Adipose tissue (tissue), 3 donors: ENCODE measurements around the gene TAS2R1. TPM values are rescaled to one million over a fixed set of nuclear protein-coding genes. Genes with fewer than 3 reads are reported as not detected.

Source experiments
- H3K27ac ChIP-seq: one replicate; pipeline ENCODE4 v1.5.1; 2013; ENCODE audit warnings: low read depth, low read length
- WGBS, 3 donors: extraction: QIAGEN DNeasy Blood & Tissue Kit; methylation state at CpG; one replicate each; pipeline ENCODE4 v1.1.7; 2013; 5-methylcytosine and 5-hydroxymethylcytosine counted together
- polyA plus RNA-seq, 3 donors: library from polyadenylated mRNA; stranded (reverse); fragments of 200-250 nt; gene quantifications; one replicate each; pipeline ENCODE4 v1.2.3, GENCODE V29; 2013
- donor health status: healthy with polysubstance abuse.
- donor health status: Bipolar disorder and iron deficiency.
- donor health status: healthy.

Gene TAS2R1, protein sequence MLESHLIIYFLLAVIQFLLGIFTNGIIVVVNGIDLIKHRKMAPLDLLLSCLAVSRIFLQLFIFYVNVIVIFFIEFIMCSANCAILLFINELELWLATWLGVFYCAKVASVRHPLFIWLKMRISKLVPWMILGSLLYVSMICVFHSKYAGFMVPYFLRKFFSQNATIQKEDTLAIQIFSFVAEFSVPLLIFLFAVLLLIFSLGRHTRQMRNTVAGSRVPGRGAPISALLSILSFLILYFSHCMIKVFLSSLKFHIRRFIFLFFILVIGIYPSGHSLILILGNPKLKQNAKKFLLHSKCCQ
- not detected for polyA plus RNA-seq

- 84 to 94% (median 90%) methylated on average over 1 of the region's 1 CpG for WGBS, 3 donors
- no peak within 1 kb of the TSS for H3K27ac ChIP-seq
Observed at GRCh38 chr5:9630251-9630650, at the start of gene TAS2R1. TSS of gene TAS2R1 (minus strand) at chr5:9630351. CDS start at chr5:9630032, 319 bp downstream.

- no peak overlapping the region for H3K27ac ChIP-seq
- WGBS, 3 donors = 0% methylated on average over 1 of the region's 1 CpG
Observed at GRCh38 chr5:9670371-9670770, 40.2 kb upstream of the TAS2R1 start.

- 70 to 73% (median 73%) methylated on average over 2 of the region's 2 CpGs for WGBS, 3 donors
Observed at GRCh38 chr5:9667906-9668305, 37.8 kb upstream of the TAS2R1 start.

GRCh38 chr5:9663891-9664290 lies 33.7 kb upstream of the TAS2R1 start:
- whole genome bisulfite sequencing, 3 donors = 79 to 87% (median 83%) methylated on average over 6 of the region's 6 CpGs
- H3K27ac ChIP-seq = no peak overlapping the region

More at GRCh38 chr5:9667906-9668305, 37.8 kb upstream of the TAS2R1 start:
- H3K27ac ChIP-seq = no peak overlapping the region

DNA sequence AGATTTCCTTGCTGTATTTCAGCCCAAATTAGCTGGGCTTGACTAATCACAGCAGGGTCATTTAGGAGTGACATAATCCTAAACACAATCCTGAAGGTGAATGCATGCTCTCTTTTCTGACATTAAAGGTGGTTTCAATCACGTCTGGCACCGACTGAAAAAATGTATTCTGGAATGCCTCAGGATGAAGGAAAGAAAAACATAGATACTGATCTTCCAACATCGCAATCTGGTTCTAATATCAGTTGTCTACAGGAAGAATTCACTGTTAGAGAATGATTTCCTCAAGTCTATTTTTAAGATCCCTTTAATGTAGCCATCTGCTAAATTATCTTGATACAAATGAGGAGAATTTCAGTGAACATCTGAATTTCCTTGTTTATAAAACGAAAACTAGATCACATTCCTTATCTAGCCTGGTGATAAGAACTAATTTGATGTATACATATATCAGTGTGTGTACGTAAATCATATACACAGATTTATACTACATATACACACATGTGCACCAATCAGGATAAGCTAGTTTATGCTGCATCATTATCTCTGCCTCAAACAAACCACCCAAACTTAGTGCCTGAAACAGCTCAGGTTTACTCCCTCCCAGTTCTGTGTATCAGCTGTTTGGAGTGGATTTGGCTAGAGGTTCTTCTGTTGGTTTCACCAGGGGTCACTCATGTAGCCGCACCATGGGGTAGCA lies 31.3 kb upstream of the TAS2R1 start:
- WGBS, 3 donors = 50 to 54% (median 52%) methylated on average over 6 of the region's 6 CpGs
- H3K27ac ChIP-seq = no peak overlapping the region

- no peak overlapping the region for H3K27ac ChIP-seq
- 70 to 73% (median 73%) methylated on average over 2 of the region's 2 CpGs for WGBS, 3 donors
Observed at GRCh38 chr5:9658706-9659105, 28.6 kb upstream of the TAS2R1 start.

GRCh38 chr5:9657819-9658218 lies 27.7 kb upstream of the TAS2R1 start:
- WGBS, 3 donors = 74 to 86% (median 82%) methylated on average over 1 of the region's 1 CpG
- H3K27ac ChIP-seq = no peak overlapping the region

DNA sequence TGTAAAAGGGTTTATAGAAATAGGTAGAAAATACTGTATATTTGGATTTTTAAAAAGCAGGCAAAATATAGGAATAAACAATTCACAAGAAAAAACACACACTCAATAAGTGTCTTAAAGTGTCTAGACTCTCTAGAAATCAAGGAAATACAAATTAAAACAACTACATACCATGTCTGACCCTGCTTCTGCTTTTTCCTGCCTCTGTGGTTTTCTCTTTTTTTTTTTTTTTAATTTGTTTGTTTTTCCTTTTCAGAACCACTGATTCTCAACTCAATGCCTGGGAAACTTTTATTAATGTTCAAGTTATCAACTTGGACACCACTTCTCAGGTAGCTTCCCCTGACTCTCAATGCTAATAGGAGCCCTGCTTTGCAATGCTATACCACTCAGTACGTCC lies 25.5 kb upstream of the TAS2R1 start:
- 76 to 80% (median 77%) methylated on average over 1 of the region's 1 CpG for WGBS, 3 donors
- no peak overlapping the region for H3K27ac ChIP-seq

DNA sequence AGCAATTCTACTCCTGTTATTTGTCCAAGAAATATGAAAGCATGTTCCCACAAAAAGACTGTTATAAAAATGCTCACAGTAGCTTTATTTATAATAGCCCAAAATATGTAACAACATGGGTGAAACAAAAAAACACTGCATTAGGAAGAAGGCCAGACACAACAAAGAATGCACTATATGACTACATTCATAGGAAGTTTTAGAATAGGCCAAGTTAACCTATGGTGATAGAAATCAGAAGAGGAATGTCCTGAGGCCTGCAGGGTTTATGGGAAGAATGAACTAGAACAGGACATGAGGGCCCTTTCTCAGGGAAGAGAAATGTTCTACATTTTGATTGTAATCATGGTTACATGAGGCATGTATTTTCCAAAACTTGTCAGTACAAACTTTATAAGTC lies 24.7 kb upstream of the TAS2R1 start:
- H3K27ac ChIP-seq = no peak overlapping the region

DNA sequence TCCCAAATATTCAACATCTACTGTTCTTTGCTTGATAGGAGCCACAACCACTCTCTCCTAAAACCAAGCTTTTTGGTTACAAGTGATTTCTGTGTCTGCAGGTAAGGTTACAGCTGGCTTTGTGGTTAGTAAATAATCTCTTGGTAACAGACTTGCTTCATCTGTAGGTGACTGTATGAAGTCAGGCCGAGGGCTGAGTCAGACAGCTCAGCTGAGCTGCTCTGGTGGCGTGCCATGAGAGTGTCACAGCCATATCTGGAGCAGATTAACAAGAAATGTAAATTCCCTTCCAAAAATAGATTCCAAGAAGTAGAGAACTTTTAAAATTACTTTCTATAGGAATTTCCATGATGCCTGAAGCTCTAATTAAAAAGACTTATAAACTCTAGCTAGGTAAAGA lies 23.7 kb upstream of the TAS2R1 start:
- WGBS, 3 donors = 33 to 75% (median 58%) methylated on average over 2 of the region's 2 CpGs

DNA sequence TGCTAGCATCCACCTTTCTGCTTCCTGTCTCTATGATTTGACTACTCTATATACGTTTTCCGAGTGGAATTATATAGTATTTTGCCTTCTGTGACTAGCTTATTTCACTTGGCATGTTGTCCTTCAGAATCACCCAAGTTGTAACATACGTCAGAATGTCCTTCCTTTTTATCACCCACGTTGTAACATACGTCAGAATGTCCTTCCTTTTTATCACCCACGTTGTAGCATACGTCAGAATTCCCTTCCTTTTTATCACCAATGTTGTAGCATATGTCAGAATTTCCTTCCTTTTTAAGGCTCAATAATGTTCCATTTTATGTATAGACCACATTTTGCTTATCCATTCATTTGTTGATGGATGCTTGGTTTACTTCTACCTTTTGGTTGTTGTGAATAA lies 22.9 kb upstream of the TAS2R1 start:
- whole genome bisulfite sequencing, 3 donors = 51 to 64% (median 61%) methylated on average over 7 of the region's 7 CpGs
- no peak overlapping the region for H3K27ac ChIP-seq

More for the DNA sequence above, 23.7 kb upstream of the TAS2R1 start:
- no peak overlapping the region for H3K27ac ChIP-seq

DNA sequence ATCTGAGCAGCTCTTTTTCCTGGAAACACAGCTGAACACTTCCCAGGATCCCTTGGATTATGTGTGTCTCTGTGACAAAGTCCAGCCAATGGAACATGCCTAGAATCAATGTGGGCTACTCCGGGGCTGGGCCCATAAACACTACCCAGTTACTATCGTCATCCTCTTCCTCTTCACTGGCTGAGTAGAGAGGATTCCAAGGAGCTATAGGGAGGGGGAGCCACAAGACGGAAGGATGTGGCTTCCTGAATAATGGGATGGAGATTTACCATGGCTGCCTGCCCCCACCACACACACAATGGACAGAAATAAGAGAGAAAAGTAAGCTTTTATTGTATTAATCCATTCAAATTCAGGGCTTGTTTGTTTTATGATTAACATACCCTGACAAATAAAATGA lies 22.1 kb upstream of the TAS2R1 start:
- WGBS, 3 donors = 69 to 70% (median 69%) methylated on average over 3 of the region's 3 CpGs
- H3K27ac ChIP-seq = no peak overlapping the region

- 67 to 90% (median 87%) methylated on average over 2 of the region's 2 CpGs for WGBS, 3 donors
- H3K27ac ChIP-seq = no peak overlapping the region
Observed at GRCh38 chr5:9646843-9647242, 16.7 kb upstream of the TAS2R1 start.

DNA sequence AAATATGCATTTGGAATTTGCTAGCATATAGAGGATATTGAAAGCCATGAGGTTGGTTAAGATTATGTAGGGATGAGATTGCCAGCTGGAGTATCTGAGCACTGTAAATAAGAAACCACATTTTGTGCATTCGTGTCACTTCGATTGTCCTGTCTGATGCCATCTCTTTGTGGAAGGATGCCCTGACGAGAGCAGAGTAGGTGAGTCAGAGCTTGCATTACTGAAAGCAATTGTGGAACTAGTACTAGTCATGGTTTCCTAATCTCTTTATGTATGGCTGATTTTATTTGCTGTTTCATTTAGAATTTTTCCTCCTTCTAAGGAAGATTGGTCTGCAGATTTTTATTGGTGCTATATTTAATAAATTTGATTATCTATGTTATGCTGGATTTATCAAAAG lies 14.5 kb upstream of the TAS2R1 start:
- 80 to 92% (median 87%) methylated on average over 3 of the region's 3 CpGs for whole genome bisulfite sequencing, 3 donors
- no peak overlapping the region for H3K27ac ChIP-seq

DNA sequence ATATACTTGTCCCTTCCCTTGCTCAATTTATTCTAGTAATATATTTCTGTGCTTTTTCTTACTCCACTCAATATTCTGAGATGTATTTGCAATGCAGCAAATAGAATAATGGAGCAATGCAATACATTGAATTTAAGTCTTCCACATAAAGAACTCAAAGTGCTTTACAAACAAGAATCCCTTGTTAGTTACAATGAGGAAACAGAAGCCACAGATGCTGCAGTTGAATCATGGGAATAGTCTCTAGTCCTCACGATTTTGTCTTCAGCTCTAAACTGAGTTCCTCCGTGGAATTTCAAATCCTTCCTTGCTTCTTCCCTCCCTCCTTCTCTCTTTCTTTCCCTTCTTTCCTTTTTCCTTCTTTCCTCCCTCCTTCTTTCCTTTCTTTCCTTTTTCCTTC lies 12.5 kb upstream of the TAS2R1 start:
- WGBS, 3 donors = 47 to 61% (median 51%) methylated on average over 2 of the region's 2 CpGs
- H3K27ac ChIP-seq = no peak overlapping the region

GRCh38 chr5:9641806-9642355 lies 11.7 kb upstream of the TAS2R1 start:
- WGBS, 3 donors = 70 to 79% (median 78%) methylated on average over 7 of the region's 7 CpGs
- no peak overlapping the region for H3K27ac ChIP-seq

DNA sequence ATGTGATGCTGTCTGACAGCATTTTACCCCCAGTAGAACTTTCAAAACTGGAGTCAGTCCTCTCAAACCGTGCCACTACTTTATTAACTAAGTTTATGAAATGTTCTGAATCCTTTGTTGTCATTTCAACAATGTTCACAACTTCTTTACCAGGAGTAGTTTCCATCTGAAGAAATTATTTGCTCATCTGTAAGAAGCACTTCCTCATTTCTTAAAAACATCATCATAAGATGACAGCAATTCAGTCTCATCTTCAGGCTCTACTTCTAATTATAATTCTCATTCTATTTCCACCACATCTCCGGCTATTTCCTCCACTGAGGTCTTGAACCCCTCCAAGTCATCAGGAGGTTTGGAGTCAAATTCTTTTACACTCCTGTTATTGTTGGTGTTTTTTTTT lies 2.3 kb upstream of the TAS2R1 start:
- H3K27ac ChIP-seq = no peak overlapping the region
- 69 to 73% (median 73%) methylated on average over 2 of the region's 2 CpGs for WGBS, 3 donors

DNA sequence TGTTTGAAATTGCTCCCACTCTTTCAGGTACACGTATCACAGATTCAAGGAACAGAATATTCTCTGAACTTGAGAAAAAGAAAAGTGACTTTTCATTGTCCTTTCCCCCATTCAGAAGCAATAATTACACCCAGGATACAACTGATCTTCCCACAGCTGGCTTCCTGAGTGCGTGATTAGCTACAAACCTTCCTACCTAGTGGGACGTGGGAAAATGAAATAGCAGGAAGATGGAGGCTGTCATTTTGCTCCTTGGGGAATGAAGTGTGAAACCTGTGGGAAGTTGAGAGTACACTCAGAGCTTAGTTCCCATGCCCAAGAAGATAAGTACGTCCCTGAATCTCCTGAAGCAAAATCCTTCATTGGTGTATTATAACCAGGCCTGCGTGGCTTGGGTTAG lies 2.6 kb downstream of the TAS2R1 start:
- no peak overlapping the region for H3K27ac ChIP-seq
- 62 to 70% (median 63%) methylated on average over 5 of the region's 5 CpGs for WGBS, 3 donors

DNA sequence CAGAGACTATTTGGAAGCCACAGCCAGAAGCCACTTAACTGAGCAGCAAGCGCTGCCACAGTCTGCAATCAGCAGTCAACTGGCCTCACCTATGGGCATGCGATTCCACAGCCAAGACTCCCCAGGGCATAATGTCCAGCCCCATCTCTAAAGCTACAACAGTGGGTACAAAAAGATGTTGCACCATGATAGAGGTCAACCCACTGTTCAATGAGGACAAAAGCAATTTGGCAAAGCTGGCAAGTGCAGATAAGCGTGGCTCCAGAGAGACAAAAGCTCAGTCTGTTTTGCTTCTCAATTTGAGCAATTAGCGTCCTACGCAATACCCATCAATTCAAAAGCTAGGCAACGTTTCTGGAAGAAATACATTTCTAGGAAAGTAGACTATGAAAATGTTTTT lies 3.2 kb downstream of the TAS2R1 start:
- no peak overlapping the region for H3K27ac ChIP-seq
- 72 to 83% (median 81%) methylated on average over 6 of the region's 6 CpGs for WGBS, 3 donors

GRCh38 chr5:9625731-9626130 lies 4.4 kb downstream of the TAS2R1 start:
- 71 to 87% (median 85%) methylated on average over 2 of the region's 2 CpGs for WGBS, 3 donors
- no peak overlapping the region for H3K27ac ChIP-seq
